Activated CD4-positive, alpha-beta T cell treated with anti-CD3 and anti-CD28 coated beads, Interleukin-2, amount 10 ng/mL, durations not matched to agents 24 days and 14 days (primary cell): ENCODE measurements around the gene SLC6A13. TPM values are rescaled to one million over a fixed set of nuclear protein-coding genes. Genes with fewer than 3 reads are reported as not detected.

Experiments
- DNase-seq: peaks from one replicate; pipeline ENCODE4 v3.0.0; 2022
- H3K27ac Mint-ChIP-seq: one replicate; pipeline ENCODE4 v1.8.0; 2022; ENCODE audit warnings: mild to moderate bottlenecking, mixed read lengths
- H3K27me3 Mint-ChIP-seq: one replicate; pipeline ENCODE4 v1.8.0; 2022; ENCODE audit warnings: mixed read lengths
- H3K36me3 Mint-ChIP-seq: one replicate; pipeline ENCODE4 v1.8.0; 2022; ENCODE audit warnings: low read depth, mild to moderate bottlenecking, mixed read lengths
- H3K4me1 Mint-ChIP-seq: one replicate; pipeline ENCODE4 v1.8.0; 2021; ENCODE audit warnings: mixed read lengths
- H3K4me3 Mint-ChIP-seq: one replicate; pipeline ENCODE4 v1.8.0; 2022; ENCODE audit warnings: mild to moderate bottlenecking, moderate library complexity, mixed read lengths
- H3K9me3 Mint-ChIP-seq: one replicate; pipeline ENCODE4 v1.8.0; 2021; ENCODE audit warnings: mixed read lengths
- intact Hi-C: fragments of 100-400 bp; cut with micrococcal nuclease; formaldehyde crosslinking; loops from one replicate; pipeline ENCODE4 v1.15.1; 2023
- total RNA-seq: library from RNA; stranded (reverse); gene quantifications from 2 replicates; pipeline ENCODE4 v1.2.3, GENCODE V29; 2022

The SLC6A13 gene
- total RNA-seq, 1 donor from 2014 or later = not detected

- Mint-ChIP-seq H3K27me3 (peaks cover 3% of the 10 kb centered on the region), H3K4me3 (no peak overlapping the region), H3K36me3 (no peaks in the 10 kb centered on the region), H3K27ac (no peak overlapping the region), H3K4me1 (no peaks in the 10 kb centered on the region), H3K9me3 (no peaks in the 10 kb centered on the region)
- intact Hi-C loops = no loop called here
- DNase-seq = no peak
These were observed 6.4 kb downstream of the SLC6A13 start for GRCh38 chr12:256225-256624.

GRCh38 chr12:254912-255311, 7.7 kb downstream of the SLC6A13 start:
- no peak for DNase-seq
- Mint-ChIP-seq H3K4me3 (no peak overlapping the region), H3K4me1 (no peaks in the 10 kb centered on the region), H3K36me3 (no peaks in the 10 kb centered on the region), H3K27me3 (peaks cover 4% of the 10 kb centered on the region), H3K27ac (no peak overlapping the region), H3K9me3 (no peaks in the 10 kb centered on the region)
- intact Hi-C loops = no loop called here

GRCh38 chr12:254039-254438, 8.6 kb downstream of the SLC6A13 start:
- Mint-ChIP-seq H3K36me3 (no peaks in the 10 kb centered on the region), H3K4me1 (no peaks in the 10 kb centered on the region), H3K27ac (no peak overlapping the region), H3K4me3 (no peak overlapping the region), H3K9me3 (no peaks in the 10 kb centered on the region), H3K27me3 (peaks cover 5% of the 10 kb centered on the region)
- intact Hi-C loops = no loop called here
- DNase-seq = no peak

GRCh38 chr12:253116-253831, 9.4 kb downstream of the SLC6A13 start:
- H3K4me3 Mint-ChIP-seq = no peak overlapping the region

GRCh38 chr12:252636-253035, 10.0 kb downstream of the SLC6A13 start:
- Mint-ChIP-seq H3K9me3 (no peaks in the 10 kb centered on the region), H3K4me3 (no peak overlapping the region), H3K27ac (no peak overlapping the region), H3K27me3 (peaks cover 8% of the 10 kb centered on the region), H3K36me3 (no peaks in the 10 kb centered on the region), H3K4me1 (no peaks in the 10 kb centered on the region)
- no peak for DNase-seq
- intact Hi-C loops = no loop called here

More at GRCh38 chr12:253116-253831, 9.4 kb downstream of the SLC6A13 start:
- no peaks in the 10 kb centered on the region for H3K4me1 Mint-ChIP-seq
- no peak for DNase-seq
- H3K36me3 Mint-ChIP-seq = no peaks in the 10 kb centered on the region
- no peak overlapping the region for H3K27ac Mint-ChIP-seq
- intact Hi-C loops = no loop called here
- peaks cover 5% of the 10 kb centered on the region for H3K27me3 Mint-ChIP-seq
- H3K9me3 Mint-ChIP-seq = no peaks in the 10 kb centered on the region

- Mint-ChIP-seq H3K4me1 (no peaks in the 10 kb centered on the region), H3K36me3 (no peaks in the 10 kb centered on the region), H3K9me3 (peaks cover 4% of the 10 kb centered on the region), H3K27me3 (peaks cover 8% of the 10 kb centered on the region), H3K27ac (no peak overlapping the region), H3K4me3 (no peak overlapping the region)
- intact Hi-C loops = no loop called here
- DNase-seq = no peak
These were observed 15.4 kb downstream of the SLC6A13 start for GRCh38 chr12:247271-247670.

- peaks cover 4% of the 10 kb centered on the region for H3K9me3 Mint-ChIP-seq
- intact Hi-C loops = no loop called here
These were observed 19.3 kb downstream of the SLC6A13 start for GRCh38 chr12:243381-243780.

GRCh38 chr12:242496-242895, 20.1 kb downstream of the SLC6A13 start:
- Mint-ChIP-seq H3K27ac (no peak overlapping the region), H3K27me3 (no peaks in the 10 kb centered on the region), H3K4me3 (no peak overlapping the region), H3K4me1 (no peaks in the 10 kb centered on the region), H3K9me3 (peaks cover 4% of the 10 kb centered on the region), H3K36me3 (no peaks in the 10 kb centered on the region)
- intact Hi-C loops = no loop called here
- DNase-seq = no peak

More at GRCh38 chr12:243381-243780, 19.3 kb downstream of the SLC6A13 start:
- Mint-ChIP-seq H3K27me3 (peaks cover 3% of the 10 kb centered on the region), H3K4me3 (no peak overlapping the region), H3K27ac (no peak overlapping the region), H3K4me1 (no peaks in the 10 kb centered on the region), H3K36me3 (no peaks in the 10 kb centered on the region)
- no peak for DNase-seq

GRCh38 chr12:241266-241665, 21.4 kb downstream of the SLC6A13 start:
- Mint-ChIP-seq H3K9me3 (peaks cover 3% of the 10 kb centered on the region), H3K27ac (no peak overlapping the region), H3K27me3 (no peaks in the 10 kb centered on the region), H3K4me1 (no peaks in the 10 kb centered on the region), H3K36me3 (no peaks in the 10 kb centered on the region), H3K4me3 (no peak overlapping the region)
- intact Hi-C loops = no loop called here
- no peak for DNase-seq

GRCh38 chr12:240566-240965, 22.1 kb downstream of the SLC6A13 start:
- Mint-ChIP-seq H3K27me3 (no peaks in the 10 kb centered on the region), H3K4me1 (no peaks in the 10 kb centered on the region), H3K9me3 (peaks cover 8% of the 10 kb centered on the region), H3K27ac (no peak overlapping the region), H3K36me3 (no peaks in the 10 kb centered on the region), H3K4me3 (no peak overlapping the region)
- DNase-seq = no peak
- intact Hi-C loops = no loop called here

GRCh38 chr12:238736-239398, 23.8 kb downstream of the SLC6A13 start:
- DNase-seq = no peak
- Mint-ChIP-seq H3K9me3 (peaks cover 11% of the 10 kb centered on the region), H3K36me3 (no peaks in the 10 kb centered on the region), H3K4me1 (no peaks in the 10 kb centered on the region), H3K4me3 (no peak overlapping the region), H3K27ac (no peak overlapping the region), H3K27me3 (no peaks in the 10 kb centered on the region)
- intact Hi-C loops = no loop called here

GRCh38 chr12:238116-238515, 24.5 kb downstream of the SLC6A13 start:
- Mint-ChIP-seq H3K9me3 (peaks cover 11% of the 10 kb centered on the region), H3K4me3 (no peak overlapping the region), H3K27ac (no peak overlapping the region), H3K36me3 (no peaks in the 10 kb centered on the region), H3K27me3 (no peaks in the 10 kb centered on the region), H3K4me1 (no peaks in the 10 kb centered on the region)
- intact Hi-C loops = no loop called here
- DNase-seq = no peak

GRCh38 chr12:237026-237815, 25.4 kb downstream of the SLC6A13 start:
- DNase-seq = no peak
- Mint-ChIP-seq H3K36me3 (no peaks in the 10 kb centered on the region), H3K9me3 (peaks cover 11% of the 10 kb centered on the region), H3K27me3 (no peaks in the 10 kb centered on the region), H3K27ac (no peak overlapping the region), H3K4me3 (no peak overlapping the region), H3K4me1 (no peaks in the 10 kb centered on the region)
- intact Hi-C loops = no loop called here

- no peaks in the 10 kb centered on the region for H3K36me3 Mint-ChIP-seq
- intact Hi-C loops = no loop called here
These were observed 26.2 kb downstream of the SLC6A13 start for GRCh38 chr12:236445-236844.

More at GRCh38 chr12:236445-236844, 26.2 kb downstream of the SLC6A13 start:
- H3K4me1 Mint-ChIP-seq = no peaks in the 10 kb centered on the region
- no peaks in the 10 kb centered on the region for H3K27me3 Mint-ChIP-seq
- DNase-seq = no peak
- no peak overlapping the region for H3K4me3 Mint-ChIP-seq
- peaks cover 11% of the 10 kb centered on the region for H3K9me3 Mint-ChIP-seq
- no peak overlapping the region for H3K27ac Mint-ChIP-seq
